HepG2 (cell line): ENCODE results near the gene CCDC93. TPM values are rescaled to one million over a fixed set of nuclear protein-coding genes. Genes with fewer than 3 reads are reported as not detected.

ENCODE experiments used
- ATAC-seq: fragments of 200-7000 bp; cut with Tn5 transposase; 3 replicates; pipeline ENCODE4 v1.9.1; 2020; ENCODE audit warnings: mild to moderate bottlenecking, moderate library complexity
- BruUV-seq: library from RNA; stranded (reverse); fragments of 400-500 nt; replicated peaks from 2 replicates; lab custom pipeline; 2021; lab: Mats Ljungman, UMichigan
- CTCF ChIA-PET: fragments of 300-600 bp; formaldehyde crosslinking; extraction: SDS; loops from one replicate; lab custom pipeline; 2021; ENCODE audit warnings: low total read pairs, inconsistent platforms, low intra/inter-chr PET ratio; lab: Yijun Ruan, JAX
- POLR2A ChIA-PET: fragments of 350-600 bp; sonication (Branson Sonifier 250); formaldehyde crosslinking; loops from one replicate; lab custom pipeline; 2020; ENCODE audit warnings: antibody characterized with exemption, inconsistent platforms; lab: Yijun Ruan, JAX
- DNase-seq: peaks from one replicate; pipeline ENCODE4 v3.0.0-alpha.2; 2015; ENCODE audit warnings: low spot score
- FAIRE-seq: peaks from 3 replicates; lab custom pipeline; 2011; peaks lifted over from hg19 to GRCh38; lab: Jason Lieb, UNC
- H2AFZ ChIP-seq: one replicate; pipeline ENCODE4 v1.6.1; 2011; ENCODE audit warnings: low read length, inconsistent platforms
- H3K27ac ChIP-seq: fragments of 300-600 bp; 3 replicates; pipeline ENCODE4 v1.8.0; 2011; ENCODE audit warnings: mixed run types, mild to moderate bottlenecking, mixed read lengths, low read length, inconsistent platforms; ENCODE audit not compliant: insufficient read depth; ENCODE audit errors: extremely low read length
- H3K27me3 ChIP-seq, 2 experiments: fragments of 200-600 bp in 1 of 2; 2 replicates in 1 of 2; 3 replicates in 1 of 2; pipeline versions ENCODE4 v1.6.0 to v1.8.0; 2011; ENCODE audit warnings: low read length in 2 of 2, mild to moderate bottlenecking in 2 of 2, moderate library complexity in 2 of 2, inconsistent platforms in 1 of 2; ENCODE audit not compliant: insufficient read depth in 2 of 2, control insufficient read depth in 1 of 2
- H3K36me3 ChIP-seq, 2 experiments: fragments of 200-600 bp in 1 of 2; replicated peaks in 1 of 2; 2 replicates in 1 of 2; 3 replicates in 1 of 2; pipeline versions ENCODE4 v1.5.1 to v1.8.0; 2011; ENCODE audit warnings: low read length in 2 of 2, inconsistent platforms in 1 of 2; ENCODE audit not compliant: insufficient read depth in 2 of 2, control insufficient read depth in 1 of 2
- H3K4me1 ChIP-seq: 2 replicates; pipeline ENCODE4 v1.5.1; 2012; ENCODE audit warnings: low read length, inconsistent platforms; ENCODE audit not compliant: insufficient read depth
- H3K4me2 ChIP-seq: 2 replicates; pipeline ENCODE4 v1.6.0; 2011; ENCODE audit warnings: low read depth, low read length, inconsistent platforms
- H3K4me3 ChIP-seq, 3 experiments: fragments of 200-600 bp in 1 of 3; sonication (generic), shearing (Covaris generic) in 1 of 3; replicated peaks in 1 of 3; 2 replicates each; pipeline ENCODE4 v1.5.1; 2011 to 2016; ENCODE audit warnings: low read length in 3 of 3, inconsistent platforms in 2 of 3, low read depth in 2 of 3, mild to moderate bottlenecking in 2 of 3, control low read depth in 1 of 3, mixed read lengths in 1 of 3; ENCODE audit not compliant: insufficient read depth in 1 of 3
- H3K79me2 ChIP-seq: one replicate; pipeline ENCODE4 v1.6.1; 2011; ENCODE audit warnings: low read length, inconsistent platforms; ENCODE audit not compliant: insufficient read depth
- H3K9ac ChIP-seq: 2 replicates; pipeline ENCODE4 v1.6.0; 2011; ENCODE audit warnings: mild to moderate bottlenecking, low read depth, low read length, inconsistent platforms; ENCODE audit not compliant: insufficient read depth
- H3K9me3 ChIP-seq: 2 replicates; pipeline ENCODE4 v1.5.1; 2012; ENCODE audit warnings: mild to moderate bottlenecking, low read length
- H4K20me1 ChIP-seq: 2 replicates; pipeline ENCODE4 v1.6.0; 2011; ENCODE audit warnings: inconsistent platforms, mild to moderate bottlenecking, low read length, moderate library complexity; ENCODE audit not compliant: insufficient read depth
- CHCHD3 ChIP-seq: sonication (generic); formaldehyde crosslinking; IDR thresholded peaks from 2 replicates; pipeline ENCODE4 v1.8.0; 2022; ENCODE audit warnings: mild to moderate bottlenecking, missing genetic modification reagents, moderate library complexity
- ETS1 ChIP-seq: sonication (generic); formaldehyde crosslinking; IDR thresholded peaks from 2 replicates; pipeline ENCODE4 v1.4.0; 2020; ENCODE audit warnings: missing genetic modification reagents
- GFI1 ChIP-seq: sonication (generic); formaldehyde crosslinking; IDR thresholded peaks from 2 replicates; pipeline ENCODE4 v1.5.0; 2020; ENCODE audit warnings: missing genetic modification reagents, mild to moderate bottlenecking, borderline replicate concordance
- HNF1B ChIP-seq: sonication (generic); formaldehyde crosslinking; IDR thresholded peaks from 2 replicates; pipeline ENCODE4 v1.5.1; 2020; ENCODE audit warnings: mild to moderate bottlenecking, moderate library complexity, missing genetic modification reagents
- KDM2A ChIP-seq: sonication (generic); formaldehyde crosslinking; IDR thresholded peaks from 2 replicates; pipeline ENCODE4 v1.4.0; 2020; ENCODE audit warnings: low read depth, missing genetic modification reagents, borderline replicate concordance
- U2AF2 ChIP-seq: fragments of 200-400 bp; formaldehyde crosslinking; IDR thresholded peaks from 2 replicates; pipeline ENCODE4 v1.6.1; 2017; ENCODE audit warnings: low read depth, mild to moderate bottlenecking, low read length
- ZBTB2 ChIP-seq: sonication (generic); formaldehyde crosslinking; IDR thresholded peaks from 2 replicates; pipeline ENCODE4 v1.8.0; 2022; ENCODE audit warnings: low read depth, missing genetic modification reagents
- ZNF20 ChIP-seq: sonication (generic); formaldehyde crosslinking; IDR thresholded peaks from 2 replicates; pipeline ENCODE4 v1.4.0; 2020; ENCODE audit warnings: mild to moderate bottlenecking, moderate library complexity, missing genetic modification reagents
- ZNF337 ChIP-seq: sonication (generic); formaldehyde crosslinking; IDR thresholded peaks from 2 replicates; pipeline ENCODE4 v1.5.1; 2020; ENCODE audit warnings: missing genetic modification reagents, low read depth, mild to moderate bottlenecking, borderline replicate concordance
- ZNF350 ChIP-seq: sonication (generic); formaldehyde crosslinking; IDR thresholded peaks from 2 replicates; pipeline ENCODE4 v1.4.0; 2020; ENCODE audit warnings: mild to moderate bottlenecking, low read depth, missing genetic modification reagents, borderline replicate concordance
- ZNF564 ChIP-seq: sonication (generic); formaldehyde crosslinking; IDR thresholded peaks from 2 replicates; pipeline ENCODE4 v1.8.1; 2023; ENCODE audit warnings: mild to moderate bottlenecking, missing genetic modification reagents
- ZNF670 ChIP-seq: sonication (generic); formaldehyde crosslinking; IDR thresholded peaks from 2 replicates; pipeline ENCODE4 v1.8.0; 2022; ENCODE audit warnings: mild to moderate bottlenecking, missing genetic modification reagents, borderline replicate concordance
- ZSCAN9 ChIP-seq: IDR thresholded peaks from 2 replicates; pipeline ENCODE4 v1.6.1; 2016; ENCODE audit warnings: borderline replicate concordance
- WGBS: methylation state at CpG from one replicate; pipeline ENCODE4 v1.1.6; 2017; ENCODE audit warnings: low lambda C conversion rate; 5-methylcytosine and 5-hydroxymethylcytosine counted together
- in situ Hi-C: cut with HindIII; loops from 2 replicates; pipeline ENCODE4 v1.10.0; 2017; ENCODE audit warnings: low pct_unique_long_range_greater_than_20kb; ENCODE audit not compliant: extremely low pct_ligation_motif_present
- intact Hi-C: fragments of 100-400 bp; cut with micrococcal nuclease; formaldehyde crosslinking; loops from one replicate; pipeline ENCODE4 v1.10.0; 2022; ENCODE audit not compliant: unreplicated experiment
- polyA plus RNA-seq, 8 experiments: library from polyadenylated mRNA; depleted of rRNA in 3 of 8; stranded (reverse) in 7 of 8; unstranded in 1 of 8; fragments of >200 nt; fragmentation: Illumina TruSeq in 4 of 8; extraction: Trizol in 4 of 8; gene quantifications; 2 replicates each; pipeline versions ENCODE4 v1.2.1 to v1.2.3, GENCODE V29; 2011 to 2016; ENCODE audit warnings: low read depth in 4 of 8, missing spikeins in 1 of 8, mixed read lengths in 1 of 8; ENCODE audit not compliant: insufficient read depth in 1 of 8
- total RNA-seq, 5 experiments: library from RNA; depleted of rRNA; stranded (reverse); fragments of >200 nt; fragmentation: Illumina TruSeq; extraction: Trizol; gene quantifications; 2 replicates each; pipeline ENCODE4 v1.2.3, GENCODE V29; 2016; ENCODE audit warnings: low read depth in 1 of 5
- TF ChIP-seq, protein P1 (sequence below): sonication (generic); formaldehyde crosslinking; IDR thresholded peaks from 2 replicates; pipeline ENCODE4 v1.4.0; 2020; ENCODE audit warnings: missing genetic modification reagents, borderline replicate concordance

Gene CCDC93
- total and polyA plus RNA-seq, 2 of the 13 experiments (the other 11 are each of a cell fraction or from before 2014, with no cell fraction given) = 37.2 to 53.2 TPM

- peaks cover 29% of the 10 kb centered on the region for H4K20me1 ChIP-seq
- intact Hi-C loops (loop anchor here (1.0 kb wide), 1 partner anchor 9 kb away; no protein-coding TSS in a partner anchor), in situ Hi-C loops (no loop called here)
- DNase-seq = no peak
- 24% methylated on average over 6 of the region's 6 CpGs for WGBS
- H3K4me3 ChIP-seq = peak overlapping the region; percentile 73 to 99 (median 96)
- no TSS peak for BruUV-seq
- H3K9me3 ChIP-seq = no peaks in the 10 kb centered on the region
- POLR2A ChIA-PET = no interaction called here
- TF ChIP-seq CHCHD3 (CRISPR knock-in tag) = 0 out of 2 replicates have a peak, but pooled peaks have one; percentile 15
- no peak for TF ChIP-seq ZNF20 (CRISPR knock-in tag)
- TF ChIP-seq ZNF564 (CRISPR knock-in tag) = 0 out of 2 replicates have a peak, but pooled peaks have one; percentile 7
- TF ChIP-seq, protein P1, sequence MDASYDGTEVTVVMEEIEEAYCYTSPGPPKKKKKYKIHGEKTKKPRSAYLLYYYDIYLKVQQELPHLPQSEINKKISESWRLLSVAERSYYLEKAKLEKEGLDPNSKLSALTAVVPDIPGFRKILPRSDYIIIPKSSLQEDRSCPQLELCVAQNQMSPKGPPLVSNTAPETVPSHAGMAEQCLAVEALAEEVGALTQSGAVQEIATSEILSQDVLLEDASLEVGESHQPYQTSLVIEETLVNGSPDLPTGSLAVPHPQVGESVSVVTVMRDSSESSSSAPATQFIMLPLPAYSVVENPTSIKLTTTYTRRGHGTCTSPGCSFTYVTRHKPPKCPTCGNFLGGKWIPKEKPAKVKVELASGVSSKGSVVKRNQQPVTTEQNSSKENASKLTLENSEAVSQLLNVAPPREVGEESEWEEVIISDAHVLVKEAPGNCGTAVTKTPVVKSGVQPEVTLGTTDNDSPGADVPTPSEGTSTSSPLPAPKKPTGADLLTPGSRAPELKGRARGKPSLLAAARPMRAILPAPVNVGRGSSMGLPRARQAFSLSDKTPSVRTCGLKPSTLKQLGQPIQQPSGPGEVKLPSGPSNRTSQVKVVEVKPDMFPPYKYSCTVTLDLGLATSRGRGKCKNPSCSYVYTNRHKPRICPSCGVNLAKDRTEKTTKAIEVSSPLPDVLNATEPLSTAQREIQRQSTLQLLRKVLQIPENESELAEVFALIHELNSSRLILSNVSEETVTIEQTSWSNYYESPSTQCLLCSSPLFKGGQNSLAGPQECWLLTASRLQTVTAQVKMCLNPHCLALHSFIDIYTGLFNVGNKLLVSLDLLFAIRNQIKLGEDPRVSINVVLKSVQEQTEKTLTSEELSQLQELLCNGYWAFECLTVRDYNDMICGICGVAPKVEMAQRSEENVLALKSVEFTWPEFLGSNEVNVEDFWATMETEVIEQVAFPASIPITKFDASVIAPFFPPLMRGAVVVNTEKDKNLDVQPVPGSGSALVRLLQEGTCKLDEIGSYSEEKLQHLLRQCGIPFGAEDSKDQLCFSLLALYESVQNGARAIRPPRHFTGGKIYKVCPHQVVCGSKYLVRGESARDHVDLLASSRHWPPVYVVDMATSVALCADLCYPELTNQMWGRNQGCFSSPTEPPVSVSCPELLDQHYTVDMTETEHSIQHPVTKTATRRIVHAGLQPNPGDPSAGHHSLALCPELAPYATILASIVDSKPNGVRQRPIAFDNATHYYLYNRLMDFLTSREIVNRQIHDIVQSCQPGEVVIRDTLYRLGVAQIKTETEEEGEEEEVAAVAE (CRISPR knock-in tag) = no peak
- 0 out of 2 replicates have a peak, but pooled peaks have one; percentile 8 for TF ChIP-seq ZBTB2
- no peak for TF ChIP-seq ETS1 (CRISPR knock-in tag)
- TF ChIP-seq ZSCAN9 (CRISPR knock-in tag) = no peak
- TF ChIP-seq U2AF2 = no peak
- no peak for TF ChIP-seq KDM2A (CRISPR knock-in tag)
- TF ChIP-seq ZNF337 (CRISPR knock-in tag) = 0 out of 2 replicates have a peak, but pooled peaks have one; percentile 20
- no peak for TF ChIP-seq ZNF350
- 0 out of 2 replicates have a peak, but pooled peaks have one; percentile 3 for TF ChIP-seq GFI1 (CRISPR knock-in tag)
- TF ChIP-seq HNF1B = 0 out of 2 replicates have a peak, but pooled peaks have one; percentile 12
- no peak for TF ChIP-seq ZNF670 (CRISPR knock-in tag)
- CTCF ChIA-PET = no interaction called here
- H3K4me1 ChIP-seq = peaks cover 29% of the 10 kb centered on the region
- peak overlapping the region; percentile 81 for H3K4me2 ChIP-seq
- H3K79me2 ChIP-seq = peaks cover 48% of the 10 kb centered on the region
- no peaks in the 10 kb centered on the region; a peak in 1 of 5 replicates for H3K27me3 ChIP-seq
- H3K27ac ChIP-seq = no peak overlapping the region
- no peak for ATAC-seq
- H3K36me3 ChIP-seq = peaks cover 3 to 12% of the 10 kb centered on the region in 2 experiments; a peak in 4 of 5 replicates
- H2AFZ ChIP-seq = no peak overlapping the region
- peak overlapping the region; percentile 88 for H3K9ac ChIP-seq
- FAIRE-seq = no peak
Observed at GRCh38 chr2:118012778-118013177, 1.1 kb downstream of the CCDC93 start.
